ENCODE results near the gene SLC66A3. TPM values are rescaled to one million over a fixed set of nuclear protein-coding genes. Genes with fewer than 3 reads are reported as not detected.

SLC66A3 gene
- 32.7 to 40.5 TPM (median 38.8 TPM) in 5 replicates for total RNA-seq (2022; extraction: Qiagen RNA extraction)

DNA sequence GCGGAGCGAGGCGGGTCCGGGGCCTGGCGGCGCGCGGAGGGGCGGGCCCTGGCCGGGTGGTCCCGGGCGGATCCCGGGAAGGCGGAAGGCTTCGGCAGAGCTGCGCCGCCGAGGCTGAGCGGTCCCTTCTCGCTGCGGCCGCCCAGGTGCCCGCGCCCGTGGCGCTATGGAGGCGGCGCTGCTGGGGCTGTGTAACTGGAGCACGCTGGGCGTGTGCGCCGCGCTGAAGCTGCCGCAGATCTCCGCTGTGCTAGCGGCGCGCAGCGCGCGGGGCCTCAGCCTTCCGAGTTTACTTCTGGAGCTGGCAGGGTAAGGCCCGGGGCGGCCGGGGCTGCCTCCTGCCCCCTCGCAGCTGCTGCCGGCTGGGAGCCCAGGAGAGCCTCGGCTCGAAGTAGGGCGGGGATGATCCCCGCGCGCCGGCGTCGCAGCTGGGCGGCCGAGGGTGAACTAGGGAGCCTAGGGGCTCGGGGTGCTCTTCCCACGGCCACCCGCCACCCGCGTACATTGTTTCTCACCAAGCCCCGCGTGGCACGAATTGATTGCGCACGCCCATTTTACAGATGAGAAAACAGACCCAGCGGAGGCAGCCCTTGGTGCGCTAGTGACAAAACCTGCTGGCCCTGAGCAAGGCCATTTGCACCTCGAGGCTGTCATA lies at the start of gene SLC66A3:
Gene SLC66A3 (plus strand): TSS at position 87 of the 655 bp plus-strand sequence. CDS start 80 bp downstream, at position 167.

Other genes with a start within 250 kb of the SLC66A3 start
- 21.8 to 48.2 TPM (median 38.0 TPM) in 5 replicates for gene KCNF1, start 243.5 kb upstream of the SLC66A3 start, total RNA-seq (2022; extraction: Qiagen RNA extraction)
- gene ROCK2, start 189.2 kb downstream of the SLC66A3 start, total RNA-seq (2022; extraction: Qiagen RNA extraction): 21.0 to 31.6 TPM (median 26.3 TPM) in 5 replicates

All from A549 treated with CORT108297 at 1 μM for 4 hours (cell line).